GM18517 (cell line): ENCODE measurements around the gene P3H3.
"Not testable (repeated sequence)": the region's sequence is repeated elsewhere in the genome, so short reads cannot be mapped to it uniquely, and the experiment has no call there.

Experiments used
- ATAC-seq: cut with Tn5 transposase; IDR thresholded peaks from one replicate; pipeline ENCODE4 v1.9.1; 2021; ENCODE audit warnings: mild to moderate bottlenecking, moderate library complexity; ENCODE audit not compliant: unreplicated experiment

Gene P3H3

GRCh38 chr12:6887460-6887859 is 59.3 kb downstream of the P3H3 start:
- ATAC-seq, result no peak

- no peak for ATAC-seq
These were observed 60.2 kb downstream of the P3H3 start for GRCh38 chr12:6888360-6888759.

- ATAC-seq, result not testable (repeated sequence)
These were observed 60.6 kb downstream of the P3H3 start for GRCh38 chr12:6888794-6889193.
